DOHH2 (cell line): ENCODE data around the gene SMARCC1.

Source experiments
- H3F3A ChIP-seq: fragments of 200-600 bp; sonication (generic), shearing (Covaris generic); 2 replicates; pipeline ENCODE4 v1.6.0; 2016; ENCODE audit warnings: antibody characterized with exemption, mild to moderate bottlenecking; ENCODE audit not compliant: control insufficient read depth, insufficient read depth
- H3K27ac ChIP-seq: fragments of 200-600 bp; sonication (generic); 2 replicates; pipeline ENCODE4 v1.5.1; 2014; ENCODE audit warnings: low read depth, mild to moderate bottlenecking, low read length, moderate library complexity
- H3K27me3 ChIP-seq: fragments of 200-600 bp; sonication (generic); 2 replicates; pipeline ENCODE4 v1.6.1; 2014; ENCODE audit warnings: mild to moderate bottlenecking, low read length, mixed read lengths; ENCODE audit not compliant: control insufficient read depth
- H3K36me3 ChIP-seq: fragments of 200-600 bp; sonication (generic); 2 replicates; pipeline ENCODE4 v1.6.1; 2014; ENCODE audit warnings: mild to moderate bottlenecking, low read length, moderate library complexity, mixed read lengths; ENCODE audit not compliant: control insufficient read depth
- H3K4me1 ChIP-seq: fragments of 200-600 bp; sonication (generic); 2 replicates; pipeline ENCODE4 v1.6.1; 2014; ENCODE audit warnings: mild to moderate bottlenecking, low read length, mixed read lengths; ENCODE audit not compliant: control insufficient read depth
- H3K4me2 ChIP-seq: fragments of 200-600 bp; sonication (generic); 2 replicates; pipeline ENCODE4 v1.6.0; 2014; ENCODE audit warnings: mild to moderate bottlenecking, low read length, moderate library complexity
- H3K4me3 ChIP-seq: fragments of 200-600 bp; sonication (generic); 2 replicates; pipeline ENCODE4 v1.5.1; 2014; ENCODE audit warnings: mild to moderate bottlenecking, low read length, mixed read lengths
- H3K79me2 ChIP-seq: fragments of 200-600 bp; sonication (generic); 2 replicates; pipeline ENCODE4 v1.6.1; 2014; ENCODE audit warnings: mild to moderate bottlenecking, low read length, mixed read lengths; ENCODE audit not compliant: control insufficient read depth
- H3K9me2 ChIP-seq: fragments of 200-600 bp; sonication (generic); replicated peaks from 2 replicates; pipeline ENCODE4 v1.6.1; 2014; ENCODE audit warnings: mild to moderate bottlenecking, low read length, mixed read lengths; ENCODE audit not compliant: control insufficient read depth
- H3K9me3 ChIP-seq: fragments of 200-600 bp; sonication (generic); 2 replicates; pipeline ENCODE4 v1.6.1; 2014; ENCODE audit warnings: antibody characterized with exemption, low read length, mixed read lengths; ENCODE audit not compliant: control insufficient read depth, insufficient read depth
- H4K20me1 ChIP-seq: fragments of 200-600 bp; sonication (generic); 2 replicates; pipeline ENCODE4 v1.6.0; 2014; ENCODE audit warnings: low read depth, mild to moderate bottlenecking, antibody characterized with exemption, low read length, moderate library complexity; ENCODE audit not compliant: control insufficient read depth, insufficient read depth
- EZH2phosphoT487 ChIP-seq: fragments of 200-600 bp; sonication (generic); IDR thresholded peaks from 2 replicates; pipeline ENCODE4 v1.6.1; 2017; ENCODE audit warnings: borderline replicate concordance, mild to moderate bottlenecking, antibody characterized with exemption, low read length, moderate library complexity, mixed read lengths
- TF ChIP-seq, protein P1 (sequence below): fragments of 200-600 bp; sonication (generic); IDR thresholded peaks from one replicate; pipeline ENCODE4 v1.5.1; 2014; ENCODE audit warnings: antibody characterized with exemption, mild to moderate bottlenecking, low read depth, low read length; ENCODE audit not compliant: poor library complexity, severe bottlenecking

The SMARCC1 gene

DNA sequence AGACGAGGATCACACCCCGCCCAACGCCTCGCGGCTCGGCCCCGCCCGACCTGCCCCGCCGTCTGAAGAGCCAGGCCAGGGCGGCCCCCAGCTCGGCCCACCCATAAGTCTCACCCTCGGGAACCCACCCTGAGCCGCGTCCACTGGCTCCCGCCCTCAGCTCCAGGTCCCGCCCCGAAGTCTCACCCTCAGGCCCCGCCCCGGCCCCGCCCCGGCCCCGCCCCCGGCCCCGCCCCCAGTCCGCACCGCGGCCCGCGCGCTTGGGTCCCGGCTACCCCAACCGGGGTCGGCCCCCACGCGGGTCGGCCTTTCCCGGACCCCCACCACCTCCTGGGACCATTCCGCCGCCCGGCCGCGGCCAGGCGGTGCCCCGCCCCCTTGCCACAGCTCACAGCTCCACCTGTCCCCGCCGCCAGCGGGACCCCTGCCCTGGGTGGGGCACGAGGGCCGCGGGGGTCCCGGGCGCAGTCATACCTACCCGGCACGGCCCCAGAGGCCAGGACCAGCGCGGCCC is 203.5 kb downstream of the SMARCC1 start:
- no peaks in the 10 kb centered on the region for H3K9me3 ChIP-seq
- H3K4me3 ChIP-seq: peak overlapping the region; percentile 66
- no peak overlapping the region for H3K27ac ChIP-seq
- H3K4me2 ChIP-seq: peak overlapping the region; percentile 79
- H4K20me1 ChIP-seq: no peaks in the 10 kb centered on the region
- H3K27me3 ChIP-seq: peaks cover 37% of the 10 kb centered on the region
- no peaks in the 10 kb centered on the region for H3K9me2 ChIP-seq
- peaks cover 5% of the 10 kb centered on the region; the same call in 1 of the 2 replicates for H3K4me1 ChIP-seq
- TF ChIP-seq EZH2phosphoT487: no peak
- TF ChIP-seq, protein P1, sequence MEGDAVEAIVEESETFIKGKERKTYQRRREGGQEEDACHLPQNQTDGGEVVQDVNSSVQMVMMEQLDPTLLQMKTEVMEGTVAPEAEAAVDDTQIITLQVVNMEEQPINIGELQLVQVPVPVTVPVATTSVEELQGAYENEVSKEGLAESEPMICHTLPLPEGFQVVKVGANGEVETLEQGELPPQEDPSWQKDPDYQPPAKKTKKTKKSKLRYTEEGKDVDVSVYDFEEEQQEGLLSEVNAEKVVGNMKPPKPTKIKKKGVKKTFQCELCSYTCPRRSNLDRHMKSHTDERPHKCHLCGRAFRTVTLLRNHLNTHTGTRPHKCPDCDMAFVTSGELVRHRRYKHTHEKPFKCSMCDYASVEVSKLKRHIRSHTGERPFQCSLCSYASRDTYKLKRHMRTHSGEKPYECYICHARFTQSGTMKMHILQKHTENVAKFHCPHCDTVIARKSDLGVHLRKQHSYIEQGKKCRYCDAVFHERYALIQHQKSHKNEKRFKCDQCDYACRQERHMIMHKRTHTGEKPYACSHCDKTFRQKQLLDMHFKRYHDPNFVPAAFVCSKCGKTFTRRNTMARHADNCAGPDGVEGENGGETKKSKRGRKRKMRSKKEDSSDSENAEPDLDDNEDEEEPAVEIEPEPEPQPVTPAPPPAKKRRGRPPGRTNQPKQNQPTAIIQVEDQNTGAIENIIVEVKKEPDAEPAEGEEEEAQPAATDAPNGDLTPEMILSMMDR: no peak
- H3F3A ChIP-seq: peaks cover 16% of the 10 kb centered on the region
- no peaks in the 10 kb centered on the region for H3K79me2 ChIP-seq
- H3K36me3 ChIP-seq: no peaks in the 10 kb centered on the region

DNA sequence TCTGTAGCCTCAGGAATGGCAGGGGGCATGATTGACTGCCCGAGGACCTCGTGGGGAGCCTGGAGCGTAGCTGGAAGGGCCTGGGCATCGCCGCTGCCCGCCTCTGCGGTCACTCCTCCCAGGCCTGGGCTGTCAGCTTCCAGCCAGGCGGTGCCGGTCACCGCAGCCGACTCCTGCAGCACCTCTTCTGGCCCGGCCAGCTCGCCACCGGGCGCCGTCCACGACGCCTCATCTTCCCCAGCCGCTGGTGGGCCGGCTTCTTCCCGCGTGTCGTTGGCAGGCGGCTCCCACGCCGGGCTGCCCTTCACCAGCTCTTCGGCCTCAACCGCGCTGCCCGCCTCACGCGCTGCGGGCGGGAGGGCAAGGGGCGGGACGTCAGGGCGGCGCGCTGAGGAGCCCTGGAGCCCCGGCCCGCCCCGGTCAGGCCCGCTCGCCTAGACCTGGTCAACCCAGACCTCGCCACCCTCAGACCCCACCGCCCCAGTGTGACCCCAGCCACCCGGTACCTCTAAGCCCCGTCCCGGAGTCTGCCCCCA is 204.0 kb downstream of the SMARCC1 start:
- no peak for TF ChIP-seq EZH2phosphoT487
- TF ChIP-seq, protein P1: no peak
- Histone ChIP-seq H3K9me3 (no peaks in the 10 kb centered on the region), H3F3A (peaks cover 16% of the 10 kb centered on the region), H3K36me3 (no peaks in the 10 kb centered on the region), H3K79me2 (no peaks in the 10 kb centered on the region), H3K27me3 (peaks cover 42% of the 10 kb centered on the region), H3K4me3 (peak overlapping the region; percentile 66), H4K20me1 (no peaks in the 10 kb centered on the region), H3K4me2 (peak overlapping the region; percentile 79), H3K9me2 (no peaks in the 10 kb centered on the region), H3K27ac (no peak overlapping the region), H3K4me1 (peaks cover 5% of the 10 kb centered on the region; the same call in 1 of the 2 replicates)

DNA sequence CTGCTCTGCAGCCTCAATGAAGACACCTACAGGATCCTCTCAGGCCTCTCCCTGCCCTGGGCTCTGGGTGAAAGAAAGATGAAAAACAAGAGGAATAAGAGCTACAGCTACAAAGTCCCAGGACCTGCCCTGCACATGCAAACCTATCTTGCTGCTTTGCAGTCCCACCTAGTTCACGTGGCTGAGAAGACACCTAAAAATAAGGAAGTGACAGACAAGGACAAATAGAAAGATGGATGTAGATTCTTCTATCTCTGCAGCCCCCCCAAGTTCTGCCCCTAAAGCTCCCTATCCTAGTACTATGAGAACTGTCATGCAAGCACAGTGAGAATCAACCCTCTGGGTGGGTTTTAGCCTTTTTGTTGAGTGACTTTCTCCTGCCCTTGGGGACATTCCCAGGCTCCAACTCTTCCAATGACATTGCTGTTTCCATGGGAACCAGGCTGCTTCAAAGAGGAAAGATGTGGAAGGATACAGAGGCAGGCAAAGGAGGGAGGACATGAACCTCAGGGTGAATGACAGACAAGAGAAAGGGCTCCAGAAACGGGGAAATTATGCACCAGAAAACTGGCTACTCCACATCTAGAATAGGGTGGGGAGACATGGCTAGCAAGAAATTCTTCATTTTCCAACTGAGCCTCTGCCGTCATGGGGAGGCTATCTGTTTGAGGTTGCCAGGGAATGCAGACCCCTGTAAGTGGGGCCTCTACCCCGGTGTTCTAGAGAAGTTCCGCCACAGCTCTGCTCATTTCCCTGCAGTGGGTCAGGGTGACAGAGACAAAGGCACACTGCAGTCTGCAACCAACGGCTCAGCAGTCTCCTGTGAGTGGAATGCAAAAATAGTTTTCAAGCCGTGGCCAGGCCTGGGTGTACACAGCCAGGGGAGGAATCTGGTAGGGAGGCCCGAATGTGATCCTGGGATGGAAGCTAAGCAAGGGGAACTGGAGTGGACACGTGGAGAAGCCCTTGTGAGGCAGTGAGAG is 208.2 kb downstream of the SMARCC1 start:
- peaks cover 30% of the 10 kb centered on the region for H3K27me3 ChIP-seq
- no peak for TF ChIP-seq EZH2phosphoT487
- TF ChIP-seq, protein P1: no peak
- H3K79me2 ChIP-seq: no peaks in the 10 kb centered on the region
- peaks cover 3% of the 10 kb centered on the region; the same call in 1 of the 2 replicates for H3K4me1 ChIP-seq
- H4K20me1 ChIP-seq: no peaks in the 10 kb centered on the region
- no peak overlapping the region for H3K4me2 ChIP-seq
- H3K4me3 ChIP-seq: no peak overlapping the region
- no peaks in the 10 kb centered on the region for H3K9me2 ChIP-seq
- H3K36me3 ChIP-seq: no peaks in the 10 kb centered on the region
- H3K9me3 ChIP-seq: no peaks in the 10 kb centered on the region
- no peaks in the 10 kb centered on the region for H3F3A ChIP-seq
- H3K27ac ChIP-seq: no peak overlapping the region
